ENCODE results near the gene FAM180B. TPM values are rescaled to one million over a fixed set of nuclear protein-coding genes. Genes with fewer than 3 reads are reported as not detected.

The FAM180B gene
- total RNA-seq, 2 donors from 2014 or later: 0.66 TPM; not detected in 1

- no peak for TF ChIP-seq POLR2A (IDR thresholded peaks at IDR 0.05)
- TF ChIP-seq CTCF (IDR thresholded peaks at IDR 0.05): no peak
- Histone ChIP-seq H3K4me3 (no peak overlapping the region), H3K36me3 (replicated peaks in 1 of 2; ENCODE audit: insufficient read depth in 1 of 2, low read depth in 2 of 2) (no peaks in the 10 kb centered on the region), H3K9me3 (no peaks in the 10 kb centered on the region), H3K27me3 (peaks cover 0 to 29% of the 10 kb centered on the region in 2 donors), H3K27ac (no peak overlapping the region), H3K4me1 (peaks cover 13% of the 10 kb centered on the region)
- intact Hi-C loops (cut with DNase I): no loop called here
- ATAC-seq (no peak), DNase-seq (no peak)
- WGBS, 2 donors: 47 to 62% methylated on average over 2 of the region's 2 CpGs
These were observed 6.5 kb downstream of the FAM180B start for GRCh38 chr11:47592970-47593369.

GRCh38 chr11:47593492-47593933 lies 7.0 kb downstream of the FAM180B start:
- Histone ChIP-seq H3K27me3 (peaks cover 0 to 29% of the 10 kb centered on the region in 2 donors), H3K36me3 (replicated peaks in 1 of 2; ENCODE audit: insufficient read depth in 1 of 2, low read depth in 2 of 2) (no peaks in the 10 kb centered on the region), H3K9me3 (no peaks in the 10 kb centered on the region), H3K27ac (no peak overlapping the region), H3K4me3 (no peak overlapping the region), H3K4me1 (peaks cover 13% of the 10 kb centered on the region)
- WGBS, 2 donors: 10 to 15% methylated on average over 6 of the region's 6 CpGs
- ATAC-seq (peak; percentile 16), DNase-seq (no peak)
- TF ChIP-seq POLR2A (IDR thresholded peaks at IDR 0.05): no peak
- TF ChIP-seq CTCF (IDR thresholded peaks at IDR 0.05): no peak
- intact Hi-C loops (cut with DNase I): no loop called here

GRCh38 chr11:47593934-47594855 lies 7.7 kb downstream of the FAM180B start, which contains the start of gene C1QTNF4:
Gene C1QTNF4 (minus strand): TSS chr11:47594411. CDS start chr11:47590810, 3,601 bp downstream.
- no peak for TF ChIP-seq POLR2A (IDR thresholded peaks at IDR 0.05)
- TF ChIP-seq CTCF (IDR thresholded peaks at IDR 0.05): no peak
- H3K27me3 ChIP-seq: peaks cover 0 to 29% of the 10 kb centered on the region in 2 donors
- no peak within 1 kb of the TSS for H3K27ac ChIP-seq
- intact Hi-C loops (cut with DNase I): no loop called here
- DNase-seq (no peak), ATAC-seq (peak; percentile 28)
- peaks cover 13% of the 10 kb centered on the region for H3K4me1 ChIP-seq
- no peak within 1 kb of the TSS for H3K4me3 ChIP-seq
- no peaks in the 10 kb centered on the region for H3K36me3 ChIP-seq (replicated peaks in 1 of 2; ENCODE audit: insufficient read depth in 1 of 2, low read depth in 2 of 2)
- no peaks in the 10 kb centered on the region for H3K9me3 ChIP-seq
- 4 to 11% methylated on average over 22 to 32 of the region's 48 CpGs for WGBS, 2 donors

DNA sequence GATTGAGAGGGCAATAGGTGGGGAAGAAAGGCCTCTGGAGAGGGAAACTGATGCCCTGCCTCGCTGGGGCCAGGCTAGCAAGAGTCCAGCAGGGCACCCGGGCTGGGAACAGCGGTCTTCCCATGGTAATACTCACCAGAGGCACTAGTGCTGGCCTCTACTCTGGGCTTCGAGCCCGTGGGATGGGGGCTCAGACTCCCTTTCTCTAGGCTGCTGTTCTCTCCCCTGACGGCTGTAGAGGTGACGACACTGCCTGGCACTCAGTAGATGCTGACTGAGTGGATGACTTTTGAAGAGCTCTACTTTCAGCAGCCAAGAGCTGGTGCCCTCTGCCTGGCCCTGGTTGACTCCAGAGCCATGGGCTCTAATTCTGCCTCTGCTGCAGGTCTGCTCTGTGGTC lies 8.6 kb downstream of the FAM180B start:
- WGBS, 2 donors: 48 to 61% methylated on average over 6 to 7 of the region's 7 CpGs
- no peak overlapping the region for H3K27ac ChIP-seq

More for the DNA sequence above, 8.6 kb downstream of the FAM180B start:
- Histone ChIP-seq H3K9me3 (no peaks in the 10 kb centered on the region), H3K27me3 (peaks cover 0 to 26% of the 10 kb centered on the region in 2 donors), H3K36me3 (replicated peaks in 1 of 2; ENCODE audit: insufficient read depth in 1 of 2, low read depth in 2 of 2) (no peaks in the 10 kb centered on the region), H3K4me1 (peaks cover 13% of the 10 kb centered on the region), H3K4me3 (no peak overlapping the region)
- ATAC-seq: no peak
- intact Hi-C loops (cut with DNase I): no loop called here
- TF ChIP-seq CTCF (IDR thresholded peaks at IDR 0.05): no peak
- no peak for TF ChIP-seq POLR2A (IDR thresholded peaks at IDR 0.05)
- no peak for DNase-seq

Data from body of pancreas (tissue), 4 donors.